Stimulated activated CD4-positive, alpha-beta T cell treated with anti-CD3 and anti-CD28 coated beads, TNF-alpha, amount 100 ng/mL, for 1 hour (primary cell): ENCODE results near the gene FBXL17.

Experiments
- DNase-seq, 3 donors: peaks; one replicate each; pipeline ENCODE4 v3.0.0-alpha.2; 2020; ENCODE audit warnings: low read depth in 3 of 3, low spot score in 1 of 3

The FBXL17 gene

DNA sequence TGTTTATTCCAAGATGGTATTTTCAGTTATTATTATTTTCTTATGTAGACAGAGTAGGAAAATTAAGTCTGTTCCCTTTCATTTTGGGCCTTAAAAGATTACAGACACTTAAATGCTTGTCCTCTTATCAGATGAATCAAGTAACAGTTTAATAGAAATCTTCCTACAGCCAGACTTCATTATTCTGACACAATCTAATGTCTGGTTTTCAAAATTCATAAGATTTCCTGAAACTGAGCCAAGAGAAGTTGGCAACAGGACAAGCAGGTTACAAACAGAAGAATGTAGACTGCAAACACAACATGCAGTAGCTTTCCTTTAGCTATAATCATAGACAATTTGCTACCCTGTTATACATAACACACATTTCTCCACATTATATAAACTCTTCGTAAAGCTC lies 130.5 kb downstream of the FBXL17 start:
- no peak for DNase-seq

DNA sequence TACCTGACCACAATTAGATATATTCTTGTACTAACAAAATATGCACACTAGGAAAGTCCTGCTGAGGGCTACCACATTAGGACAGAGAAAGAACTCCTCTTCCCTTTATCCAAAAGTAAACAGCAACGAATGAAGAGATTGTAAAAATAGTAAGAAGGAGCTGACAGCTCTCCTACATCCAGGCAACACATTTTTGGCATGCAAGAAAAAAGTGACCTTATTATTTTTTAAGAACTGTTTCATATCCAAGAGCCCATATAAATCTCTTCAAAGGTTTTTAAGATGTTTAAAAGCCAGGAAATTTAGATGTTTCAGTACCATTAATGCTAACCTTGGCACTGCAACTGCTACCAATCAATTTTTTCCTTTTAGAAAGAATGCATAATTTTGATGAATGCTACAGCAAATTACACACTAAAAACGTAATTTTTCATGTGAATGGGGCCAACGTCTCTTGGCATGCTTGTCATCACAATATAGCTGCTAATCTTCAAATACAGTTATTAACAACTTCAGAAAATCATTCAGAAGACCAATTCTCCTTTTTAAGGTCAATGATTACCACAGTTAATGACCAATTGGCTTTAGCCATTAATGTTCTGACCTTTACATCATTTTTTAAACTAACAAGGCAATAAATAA lies 132.0 kb downstream of the FBXL17 start:
- no peak for DNase-seq

DNA sequence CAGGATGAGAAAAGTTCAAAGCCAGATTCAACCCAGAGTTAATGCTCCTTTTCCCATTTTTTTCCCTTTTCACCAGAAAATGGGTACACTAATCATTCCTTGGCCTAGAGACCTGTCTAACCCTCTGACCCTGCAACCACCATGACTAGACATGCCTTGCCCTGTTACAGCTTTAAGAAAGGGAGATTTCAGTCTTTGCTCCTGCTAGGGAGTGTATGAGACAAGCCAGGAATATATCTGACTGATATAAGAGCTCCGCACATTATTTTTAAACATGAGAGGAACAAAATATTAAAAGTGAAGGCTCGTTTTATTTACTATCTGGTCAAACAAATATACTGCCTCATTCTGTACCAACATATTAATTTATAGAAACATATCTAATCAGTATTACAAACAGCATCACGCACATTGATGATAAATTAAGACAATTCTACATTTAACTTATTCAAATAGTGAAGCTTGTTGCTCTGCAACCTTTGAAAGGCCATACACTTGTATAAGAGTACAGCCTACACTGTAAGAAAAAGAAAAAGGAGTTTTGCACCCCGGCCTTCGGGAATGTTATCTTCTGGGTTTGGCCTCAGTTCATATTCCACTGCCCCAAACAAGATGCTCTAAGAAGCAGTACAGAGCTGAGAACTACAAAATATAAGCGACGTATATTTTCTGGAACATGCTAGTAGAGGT lies 132.7 kb downstream of the FBXL17 start:
- DNase-seq = no peak

DNA sequence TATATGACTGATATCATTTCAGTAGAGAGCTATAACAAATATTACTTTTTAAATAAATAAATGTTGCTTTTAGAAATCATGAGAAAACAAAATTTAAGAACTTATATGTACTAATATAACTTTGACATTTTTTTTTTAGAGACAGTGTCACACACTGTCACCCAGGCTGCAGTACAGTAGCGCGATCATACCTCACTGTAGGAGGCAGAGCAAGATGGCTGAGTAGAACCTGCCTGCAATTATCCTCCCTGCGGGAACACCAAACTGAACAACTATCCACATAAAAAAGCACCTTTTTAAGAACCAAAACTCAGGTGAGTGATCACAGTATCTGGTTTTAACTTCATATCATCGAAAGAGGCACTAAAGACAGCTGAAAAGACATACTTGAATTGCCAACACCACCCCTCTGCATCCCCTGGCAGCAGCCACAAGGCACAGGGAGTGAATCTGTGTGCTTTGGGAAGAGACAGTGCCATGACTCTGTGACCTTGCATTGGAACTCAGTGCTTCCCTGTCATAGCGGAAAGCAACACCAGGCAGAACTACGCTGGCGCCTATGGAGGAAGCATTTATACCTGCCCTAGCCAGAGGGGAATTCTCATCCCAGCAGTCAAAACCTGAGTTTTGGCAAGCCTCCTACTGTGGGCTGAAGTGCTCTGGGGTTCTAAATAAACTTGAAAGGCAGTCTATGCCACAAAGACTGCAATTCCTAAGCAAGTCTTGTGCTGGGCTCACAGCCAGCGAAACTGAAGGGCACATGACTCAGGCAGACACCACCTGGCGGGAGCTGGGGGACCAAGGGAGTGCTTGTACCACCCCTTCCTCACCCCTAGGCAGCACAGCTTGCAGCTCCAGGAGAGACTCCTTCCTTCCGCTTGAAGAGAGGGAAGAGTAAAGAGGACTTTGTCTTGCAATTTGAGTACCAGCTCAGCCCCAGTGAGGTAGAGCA lies 142.7 kb downstream of the FBXL17 start:
- DNase-seq = no peak

DNA sequence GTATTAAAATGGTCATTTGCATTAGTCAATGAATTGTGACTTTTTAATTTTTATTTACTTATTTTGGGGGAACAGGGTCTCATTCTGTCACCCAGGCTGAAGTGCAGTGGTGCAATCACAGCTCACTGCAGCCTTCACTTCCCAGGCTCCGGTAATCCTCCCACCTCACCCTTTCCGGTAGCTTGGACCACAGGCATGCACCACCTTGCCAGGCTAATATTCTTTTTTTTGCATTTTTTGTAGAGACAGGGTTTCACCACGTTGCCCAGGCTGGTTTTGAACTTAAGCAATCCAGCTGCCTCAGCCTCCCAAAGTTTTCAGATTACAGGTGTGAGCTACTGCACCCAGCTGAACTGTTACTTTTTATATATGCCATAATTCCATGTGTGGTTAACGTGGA lies 143.4 kb downstream of the FBXL17 start:
- no peak for DNase-seq

DNA sequence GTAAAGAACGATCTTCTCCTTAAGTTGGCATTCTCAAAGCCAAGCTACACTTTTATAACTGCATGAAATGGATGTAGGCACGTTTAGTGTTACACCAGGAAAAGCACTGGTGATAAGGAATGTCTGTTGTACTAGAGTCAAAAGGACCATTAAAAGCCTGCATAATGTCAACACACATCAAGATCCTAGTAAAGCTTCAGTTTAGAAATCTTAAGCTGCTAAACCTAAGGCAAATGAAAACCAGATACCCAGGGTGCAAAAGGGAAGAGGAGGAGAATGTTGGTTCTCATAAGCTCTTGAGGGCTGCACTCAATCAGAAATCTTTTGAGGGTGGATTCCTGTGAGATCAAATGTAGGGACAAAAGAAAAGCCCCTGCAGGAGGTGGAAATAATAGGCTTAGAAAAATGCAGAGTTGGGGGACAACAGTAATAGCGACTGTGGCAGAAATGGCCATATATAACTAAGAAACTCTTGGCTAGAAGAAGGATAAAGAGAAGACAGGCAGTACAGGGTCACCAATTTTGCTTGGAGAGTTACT lies 148.2 kb downstream of the FBXL17 start:
- DNase-seq = no peak

DNA sequence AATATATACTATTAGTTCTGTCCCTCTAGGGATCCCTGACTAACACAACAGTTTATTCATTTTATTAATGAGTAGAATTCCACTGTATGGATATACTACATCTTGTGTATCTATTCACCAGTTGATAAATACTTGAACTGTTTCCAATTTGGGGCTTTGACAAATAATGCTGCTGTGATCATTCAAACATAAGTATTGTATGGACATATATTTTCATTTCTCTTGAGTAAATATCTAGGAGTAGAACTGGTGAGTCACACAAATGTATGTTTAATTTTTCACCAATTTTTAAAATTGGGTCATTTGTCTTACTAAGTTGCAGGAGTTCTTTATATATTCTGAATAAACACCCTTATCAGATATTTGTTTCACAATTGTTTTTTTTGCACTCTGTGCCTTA lies 149.1 kb downstream of the FBXL17 start:
- no peak for DNase-seq

DNA sequence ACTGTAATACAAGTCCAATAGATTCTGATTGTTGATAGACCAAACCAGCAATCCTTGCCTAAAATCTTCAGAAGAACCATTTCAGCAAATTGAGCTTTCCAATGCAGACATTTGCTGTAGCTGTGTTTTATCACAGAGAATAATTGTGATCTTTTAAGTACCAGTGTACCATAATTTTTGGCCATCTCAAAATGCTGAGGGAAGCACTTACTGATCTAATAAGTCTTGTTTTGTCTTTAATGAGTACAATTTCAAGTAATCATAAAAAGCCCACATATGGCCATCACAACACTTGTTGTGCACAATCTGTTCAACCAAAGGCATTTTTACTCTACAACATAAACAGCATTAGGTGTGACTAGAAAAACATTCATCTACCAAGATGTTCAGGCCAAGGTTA lies 159.9 kb downstream of the FBXL17 start:
- no peak for DNase-seq

DNA sequence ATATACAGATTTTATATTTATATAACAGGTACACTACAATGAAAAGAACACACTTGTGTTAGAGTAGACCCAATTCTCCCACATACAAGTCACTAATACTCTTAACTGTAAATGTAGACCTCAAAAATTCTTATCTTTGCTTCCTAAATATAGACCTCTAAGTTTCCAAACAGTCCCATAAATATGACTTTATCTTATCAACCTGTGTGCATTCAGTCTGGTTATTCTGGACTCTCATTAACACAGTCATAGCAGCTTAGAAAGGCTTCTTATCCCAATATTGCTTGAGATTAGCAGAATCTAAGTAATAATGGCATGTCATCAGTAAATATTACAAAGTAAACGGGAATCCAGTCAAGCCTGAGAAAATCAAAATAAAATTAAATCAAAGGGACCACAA lies 161.1 kb downstream of the FBXL17 start:
- no peak for DNase-seq

DNA sequence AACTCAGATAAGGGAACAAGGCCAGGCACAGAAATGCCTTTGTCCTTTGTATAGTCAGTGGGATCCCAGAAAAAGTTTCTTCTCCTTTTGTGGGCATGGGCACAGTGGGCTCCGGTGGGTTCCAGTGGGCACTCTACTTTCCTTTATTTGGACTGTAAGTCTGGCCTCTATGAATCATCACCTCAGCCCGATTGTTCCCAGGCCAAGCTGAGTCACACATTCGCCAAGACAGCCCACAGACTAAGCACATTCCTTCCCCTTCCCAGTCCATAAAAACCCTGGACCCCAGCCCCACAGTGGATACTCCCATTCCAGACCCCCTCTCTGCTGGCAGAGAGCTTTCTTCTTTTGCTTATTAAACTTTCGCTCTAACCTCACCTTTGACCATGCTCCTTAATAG lies 165.0 kb downstream of the FBXL17 start:
- no peak for DNase-seq

DNA sequence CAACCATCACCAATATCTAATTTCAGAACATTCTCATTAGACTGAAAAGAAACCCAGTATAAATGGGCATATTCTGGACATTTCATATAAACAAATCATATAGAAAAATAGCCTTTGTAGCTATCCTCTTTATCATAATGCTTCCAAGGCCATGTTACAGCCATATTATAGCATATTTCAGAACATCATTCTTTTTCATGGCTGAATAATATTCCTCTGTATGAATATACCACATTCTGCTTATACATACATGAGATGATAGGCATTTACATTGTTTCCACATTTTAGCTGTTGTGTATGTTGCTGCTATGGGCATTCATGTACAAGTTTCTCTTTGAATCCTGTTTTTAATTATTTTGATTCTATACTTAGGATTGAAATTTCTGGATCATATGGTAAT lies 167.0 kb downstream of the FBXL17 start:
- DNase-seq = no peak

DNA sequence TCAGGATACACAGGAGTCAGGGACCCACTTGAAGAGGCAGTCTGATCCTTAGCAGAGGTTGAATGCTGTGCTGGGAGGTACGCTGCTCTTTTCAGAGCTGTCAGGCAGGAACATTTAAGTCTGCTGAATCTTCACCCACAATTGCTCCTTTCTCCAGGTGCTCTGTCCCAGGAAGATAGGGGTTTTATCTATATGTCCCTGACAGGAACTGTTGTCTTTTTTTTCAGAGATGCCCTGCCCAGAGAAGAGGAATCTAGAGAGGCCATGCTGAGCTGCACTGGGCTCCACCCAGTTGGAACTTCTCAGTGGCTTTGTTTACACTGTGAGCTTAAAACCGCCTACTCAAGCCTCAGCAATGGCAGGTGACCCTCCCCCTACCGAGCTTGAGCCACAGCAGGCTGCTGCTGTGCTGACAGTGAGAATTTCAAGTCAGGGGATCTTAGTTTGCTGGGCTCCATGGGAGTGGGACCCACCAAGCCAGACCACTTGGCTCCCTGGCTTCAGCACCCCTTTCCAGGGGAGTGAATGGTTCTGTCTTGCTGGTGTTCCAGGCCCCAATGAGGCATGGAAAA lies 169.0 kb downstream of the FBXL17 start:
- no peak for DNase-seq

DNA sequence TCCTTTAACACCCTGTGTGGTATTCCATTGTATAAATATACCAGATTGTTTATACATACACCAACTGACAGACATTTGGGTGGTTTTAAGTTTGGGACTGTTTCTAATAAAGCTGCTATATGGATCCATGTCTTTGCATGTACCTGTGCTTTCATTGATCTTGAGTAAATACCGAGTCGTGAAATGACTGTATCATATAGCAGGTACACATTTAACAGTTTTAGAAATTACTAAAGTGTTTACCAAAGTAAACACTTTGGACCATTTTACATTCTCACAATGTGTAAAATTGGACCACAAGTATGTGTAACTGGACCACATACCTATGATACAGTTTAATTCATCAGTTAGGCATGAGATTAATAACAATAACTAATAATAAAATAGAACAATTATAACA lies 175.2 kb downstream of the FBXL17 start:
- DNase-seq = no peak

DNA sequence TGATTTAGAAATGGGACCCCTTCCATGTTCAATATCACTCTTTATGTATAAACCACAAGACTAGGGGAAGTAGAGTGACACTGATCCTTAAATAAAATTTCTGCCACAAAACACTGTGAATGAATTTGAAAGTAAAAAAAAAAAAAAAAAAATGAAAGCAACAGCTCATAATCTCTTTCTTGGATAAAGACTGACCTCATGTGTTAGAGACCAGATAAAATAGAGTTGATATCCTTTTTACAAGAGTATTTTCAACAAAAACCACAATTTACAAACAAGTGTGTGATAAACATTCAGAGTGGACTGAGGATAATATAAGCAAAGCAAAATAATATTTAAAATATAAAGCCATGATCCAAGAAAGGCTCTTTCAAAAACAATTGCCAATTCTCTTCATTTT lies 180.2 kb downstream of the FBXL17 start:
- DNase-seq = no peak

DNA sequence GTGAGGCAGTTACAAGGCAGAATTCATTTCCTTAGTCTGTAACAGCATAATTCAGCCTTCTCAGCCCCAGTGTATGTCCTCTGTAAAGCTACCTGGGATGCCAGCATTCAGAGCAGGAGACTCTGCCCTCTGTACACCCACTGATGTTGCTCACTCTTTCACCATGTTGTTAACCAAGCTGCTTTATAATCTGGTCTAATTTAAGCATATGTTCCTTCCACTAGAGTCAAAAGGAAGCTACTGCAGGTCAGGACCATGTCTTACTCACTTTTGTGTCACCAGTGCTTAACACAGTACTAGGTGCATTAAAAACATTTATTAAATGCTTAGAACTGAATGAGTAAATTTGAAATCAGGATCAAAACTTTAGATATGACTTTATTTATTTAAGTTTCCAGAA lies 185.6 kb downstream of the FBXL17 start:
- DNase-seq = no peak

DNA sequence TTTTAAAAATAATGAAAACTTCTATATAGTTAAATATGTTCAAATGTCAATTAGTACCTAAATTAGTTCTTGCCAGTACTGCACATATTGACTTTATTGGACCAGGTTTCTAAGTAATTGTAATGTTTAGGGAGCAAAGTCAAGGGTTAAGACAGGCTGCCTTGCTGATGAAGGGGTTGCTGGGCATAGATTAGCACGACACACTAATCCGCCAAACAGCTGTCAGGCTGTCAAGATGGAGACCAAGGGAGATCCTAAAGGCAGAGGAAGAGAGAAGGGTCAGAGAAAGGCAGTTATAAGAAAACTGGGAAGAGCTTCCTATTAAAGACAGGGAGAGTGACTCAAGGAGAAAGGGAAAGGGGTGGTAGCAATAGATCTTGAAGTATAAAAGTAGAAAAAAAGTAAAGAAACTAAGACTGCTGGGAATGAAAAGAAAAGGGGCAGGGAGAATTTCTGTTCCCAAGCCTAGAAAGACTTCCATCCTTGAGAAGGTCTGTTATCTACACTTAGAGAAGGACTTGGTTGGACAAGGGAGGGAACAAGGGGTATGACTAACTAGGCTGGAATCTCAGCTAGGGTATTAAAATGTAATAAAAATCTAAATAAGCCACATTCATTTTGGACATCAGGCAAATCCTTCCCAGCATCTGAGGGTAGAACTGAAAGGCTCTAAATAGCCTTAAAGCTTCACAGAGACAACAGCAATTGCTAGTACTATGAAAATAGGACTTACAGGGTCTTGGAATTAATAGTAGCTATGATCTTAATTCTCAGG lies 188.7 kb downstream of the FBXL17 start:
- DNase-seq = no peak

DNA sequence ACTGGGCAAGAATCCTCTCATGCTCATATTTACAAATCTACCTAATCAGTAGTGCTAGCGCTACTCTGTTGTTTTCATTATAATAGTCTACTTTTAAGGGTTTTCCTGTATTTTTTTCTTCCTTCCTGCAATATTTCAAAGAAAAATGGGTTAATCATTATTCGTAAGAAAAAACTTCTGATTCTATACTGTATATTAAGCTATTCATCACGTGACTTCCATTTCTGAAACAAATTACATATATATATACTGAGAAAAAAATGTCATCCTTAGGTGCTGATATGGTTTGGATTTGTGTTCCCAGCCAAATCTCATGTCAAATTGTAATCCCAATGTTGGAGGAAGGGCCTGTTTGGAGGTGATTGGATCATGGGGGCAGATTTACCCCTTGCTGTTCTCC lies 197.0 kb downstream of the FBXL17 start:
- DNase-seq = no peak

DNA sequence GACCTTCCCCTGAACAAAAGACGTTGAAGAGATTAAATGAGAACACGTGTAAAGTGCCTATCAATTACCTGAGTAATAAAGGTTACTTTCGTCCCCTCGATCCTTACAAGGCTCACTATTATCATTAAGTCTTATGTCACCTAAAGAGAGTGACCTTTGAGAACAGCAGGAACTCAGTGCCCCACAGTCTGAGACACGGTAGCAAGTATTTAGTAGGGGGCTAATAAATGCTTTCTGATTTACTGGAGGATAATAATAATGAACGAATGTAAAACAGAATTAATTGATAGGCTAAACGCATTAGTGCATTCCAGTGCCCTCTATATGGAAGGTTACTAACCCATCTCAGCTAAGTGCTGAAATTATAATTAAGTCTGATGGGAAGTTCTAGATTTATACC lies 199.9 kb downstream of the FBXL17 start:
- DNase-seq = no peak

DNA sequence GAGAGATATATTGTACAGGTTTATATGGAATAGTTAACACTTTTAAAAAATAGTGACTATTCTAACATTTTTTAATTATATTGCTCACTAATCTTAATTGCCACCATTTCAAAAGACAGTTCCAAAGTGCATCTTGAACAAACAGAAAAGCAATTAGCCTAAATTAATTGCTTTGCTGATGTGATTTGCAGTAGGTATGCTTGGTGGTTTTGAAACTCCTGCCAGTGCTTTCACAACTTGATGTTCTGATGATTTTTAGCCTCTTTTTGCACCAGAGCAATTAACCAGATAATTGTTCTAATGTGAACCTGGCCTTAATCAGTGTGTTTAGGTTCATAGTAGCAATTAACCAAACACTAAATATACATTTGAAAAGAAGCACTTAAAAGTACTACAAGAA lies 207.6 kb downstream of the FBXL17 start:
- DNase-seq = no peak

DNA sequence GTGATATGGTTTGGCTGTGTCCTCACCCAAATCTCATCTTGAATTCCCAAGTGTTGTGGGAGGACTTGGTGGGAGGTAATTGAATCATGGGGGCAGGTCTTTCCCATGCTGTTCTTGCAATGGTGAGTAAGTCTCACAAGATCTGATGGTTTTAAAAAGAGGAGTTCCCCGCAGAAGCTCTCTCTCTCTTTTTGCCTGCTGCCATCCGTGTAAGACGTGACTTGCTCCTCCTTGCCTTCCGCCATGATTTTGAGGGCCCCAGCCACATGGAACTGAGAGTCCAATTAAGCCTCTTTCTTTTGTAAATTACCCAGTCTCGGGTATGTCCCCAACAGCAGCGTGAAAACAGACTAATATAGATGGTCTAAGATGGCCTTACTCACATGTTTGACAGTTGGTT lies 210.1 kb downstream of the FBXL17 start:
- no peak for DNase-seq

DNA sequence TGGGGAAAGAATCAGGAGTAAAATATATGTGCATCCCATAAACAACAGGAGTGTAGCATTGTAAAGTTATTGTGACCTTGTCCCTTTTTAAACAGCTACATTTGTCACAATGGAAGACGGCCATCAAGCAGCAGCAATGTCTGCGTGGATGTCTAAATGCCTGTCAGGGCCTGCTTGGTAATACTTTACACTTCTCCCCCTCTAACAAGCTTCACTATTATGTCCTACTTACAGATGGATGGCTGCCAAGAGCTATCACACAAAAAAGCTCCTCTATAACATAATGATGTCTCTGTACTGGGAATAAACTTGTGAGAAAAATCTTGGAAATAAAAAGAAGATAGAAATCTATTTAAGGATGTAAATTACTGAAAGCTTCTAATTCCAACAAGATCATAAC lies 213.0 kb downstream of the FBXL17 start:
- no peak for DNase-seq
